HG02884 (cell line): ENCODE measurements around the gene LARGE1.
"Not testable (repeated sequence)": the region's sequence is repeated elsewhere in the genome, so short reads cannot be mapped to it uniquely, and the experiment has no call there.

Experiments
- ATAC-seq: cut with Tn5 transposase; IDR thresholded peaks from one replicate; pipeline ENCODE4 v1.9.1; 2021; ENCODE audit warnings: mild to moderate bottlenecking, moderate library complexity; ENCODE audit not compliant: unreplicated experiment

The LARGE1 gene

DNA sequence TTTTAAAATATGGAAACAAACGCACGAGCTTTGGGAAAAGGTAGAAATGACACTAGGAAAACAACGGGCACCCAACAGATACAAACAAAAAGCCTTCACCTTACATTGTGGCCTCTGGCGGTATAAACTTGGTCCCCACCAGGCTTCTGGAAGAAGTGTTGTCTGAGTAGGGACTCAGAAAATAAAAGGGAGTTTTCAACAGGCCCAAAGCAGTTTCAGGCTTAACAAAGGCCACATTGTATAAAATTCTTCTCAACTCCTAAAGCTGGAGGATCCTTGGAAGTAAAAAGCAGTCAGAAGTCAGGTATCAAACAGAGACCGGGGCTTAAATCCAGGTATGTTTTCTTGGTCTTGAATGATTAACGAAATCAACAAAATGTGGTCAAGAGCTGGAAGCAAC, 61.0 kb downstream of the LARGE1 start:
- ATAC-seq, result no peak

DNA sequence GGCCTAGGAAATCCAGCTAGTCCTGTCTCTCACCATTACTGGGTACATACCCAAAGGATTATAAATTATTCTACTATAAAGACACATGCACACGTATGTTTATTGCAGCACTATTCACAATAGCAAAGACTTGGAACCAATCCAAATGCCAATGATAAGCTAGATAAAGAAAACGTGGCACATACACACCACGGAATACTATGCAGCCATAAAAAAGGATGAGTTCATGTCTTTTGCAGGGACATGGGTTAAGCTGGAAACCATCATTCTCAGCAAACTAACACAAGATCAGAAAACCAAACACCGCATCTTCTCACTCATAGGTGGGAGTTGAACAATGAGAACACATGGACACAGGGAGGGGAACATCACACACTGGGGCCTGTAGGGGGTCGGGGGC, 61.6 kb downstream of the LARGE1 start:
- ATAC-seq, result not testable (repeated sequence)

DNA sequence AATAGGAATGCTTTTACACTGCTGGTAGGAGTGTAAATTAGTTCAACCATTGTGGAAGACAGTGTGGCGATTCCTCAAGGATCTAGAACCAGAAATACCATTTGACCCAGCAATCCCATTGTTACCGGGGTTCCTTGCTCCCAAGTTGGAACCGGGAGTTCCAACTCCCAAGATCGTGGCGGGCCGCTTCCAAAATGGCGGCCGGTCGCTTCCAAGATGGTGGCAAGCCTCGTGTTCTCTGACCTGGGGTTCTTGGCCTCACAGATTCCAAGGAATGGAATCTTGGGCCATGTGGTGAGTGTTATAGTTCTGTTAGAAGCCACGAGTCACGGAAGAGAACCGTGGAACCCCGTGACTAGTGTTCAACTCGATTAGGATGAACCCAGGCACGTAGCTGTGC, 62.5 kb downstream of the LARGE1 start:
- ATAC-seq, result not testable (repeated sequence)

DNA sequence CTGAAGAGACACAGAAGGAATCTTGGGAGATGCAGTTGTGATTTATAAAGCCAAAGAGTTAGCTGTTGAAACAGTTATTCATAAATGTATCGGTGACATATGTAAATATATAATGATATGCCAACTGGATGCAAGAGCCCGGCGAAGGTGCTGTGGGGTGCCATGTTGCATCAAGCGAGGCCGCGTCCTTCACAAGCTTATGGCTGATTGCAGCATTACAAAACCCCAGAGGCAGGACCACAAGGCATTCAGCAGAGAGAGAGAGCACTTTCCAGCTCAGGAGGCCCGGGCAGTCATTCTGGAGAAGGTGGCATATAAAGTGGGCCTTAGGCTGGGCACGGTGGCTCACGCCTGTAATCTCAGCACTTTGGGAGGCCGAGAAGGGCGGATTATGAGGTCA, 65.6 kb downstream of the LARGE1 start:
- no peak for ATAC-seq

DNA sequence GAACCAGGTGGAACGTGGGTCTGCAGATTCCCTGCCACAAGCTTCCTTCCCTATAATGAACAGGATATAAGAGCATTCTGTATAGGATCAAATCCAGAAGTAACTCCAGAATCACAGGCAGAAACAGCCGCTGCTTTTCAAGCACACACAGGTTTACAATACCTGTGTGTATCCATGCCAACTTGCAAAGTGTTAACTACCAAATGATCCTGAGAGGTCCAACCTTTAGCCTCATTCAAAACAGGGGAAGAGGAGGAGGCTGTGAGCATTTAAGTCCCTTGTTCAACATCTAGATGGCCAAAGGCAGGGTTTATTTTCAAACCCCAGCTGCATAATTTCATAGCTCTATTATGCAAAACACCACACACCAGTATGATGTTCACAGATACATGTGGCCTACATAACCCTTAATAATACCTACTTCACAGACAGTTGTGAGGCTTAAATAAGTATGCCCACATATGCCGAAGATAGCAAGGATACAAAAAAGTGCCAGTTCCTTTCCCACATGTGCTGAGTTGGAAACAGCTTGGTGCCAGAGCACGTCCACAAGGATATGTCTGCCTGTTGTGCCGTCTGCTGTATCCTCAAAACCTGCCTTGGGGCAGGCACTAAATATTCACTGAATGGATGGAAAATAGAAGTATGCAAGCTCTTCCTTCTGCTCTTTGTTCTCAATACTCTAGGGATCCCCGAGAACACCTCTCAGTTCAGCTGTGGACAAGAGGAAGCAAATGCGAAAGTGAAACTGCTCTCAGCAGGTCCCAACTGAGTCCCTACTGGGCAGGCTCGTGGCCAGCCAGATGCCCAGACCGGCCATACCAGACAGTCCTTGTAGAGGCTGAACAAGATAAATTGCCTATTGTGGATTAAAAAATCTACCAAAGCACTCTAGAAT, 66.8 kb downstream of the LARGE1 start:
- ATAC-seq, result peak; percentile 69

DNA sequence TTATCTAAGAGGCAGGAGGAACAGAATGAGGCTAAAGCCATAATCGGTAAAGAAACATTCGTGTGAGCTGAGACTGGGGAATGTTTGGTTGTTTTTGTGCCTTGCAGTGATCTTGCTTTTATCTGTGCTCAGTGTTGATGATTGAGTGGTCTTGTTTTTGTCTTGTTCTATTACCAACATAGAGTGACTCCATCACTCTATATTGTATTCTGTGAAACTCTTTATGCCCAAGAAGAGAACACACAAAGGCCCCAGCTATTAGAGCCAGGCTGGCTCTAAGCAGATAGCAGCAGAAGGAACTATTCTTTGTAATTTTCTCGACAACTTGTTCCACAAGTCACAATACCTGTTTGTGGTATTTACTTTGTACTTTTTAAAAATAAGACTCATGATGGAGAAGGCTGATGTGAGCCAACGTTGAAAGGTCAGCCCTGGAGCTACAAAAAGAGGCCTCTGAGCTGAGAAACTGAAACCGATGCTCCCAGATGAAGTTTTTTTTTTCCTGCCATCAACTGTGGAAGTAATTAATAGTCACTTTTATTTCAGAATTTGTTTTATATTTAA, 68.4 kb downstream of the LARGE1 start:
- ATAC-seq, result no peak

DNA sequence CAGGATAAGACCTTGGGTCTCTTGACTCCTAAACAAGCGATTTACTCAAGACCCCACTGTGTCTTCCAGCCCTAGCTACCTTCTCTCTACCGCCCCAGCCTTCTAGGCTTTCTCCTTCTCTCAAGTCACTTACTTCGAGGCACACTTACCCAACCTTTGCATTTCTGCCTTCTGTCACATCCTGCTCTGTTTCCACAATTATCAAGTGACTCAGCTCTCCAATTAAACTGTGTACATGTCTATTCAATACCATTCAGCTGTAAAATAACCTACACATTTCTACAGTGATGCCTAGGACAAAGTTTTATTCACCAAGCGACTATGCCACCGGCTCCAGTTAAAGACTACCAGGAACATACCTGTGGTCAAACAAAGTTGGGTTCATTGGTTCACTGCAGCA, 69.0 kb downstream of the LARGE1 start:
- ATAC-seq, result no peak

DNA sequence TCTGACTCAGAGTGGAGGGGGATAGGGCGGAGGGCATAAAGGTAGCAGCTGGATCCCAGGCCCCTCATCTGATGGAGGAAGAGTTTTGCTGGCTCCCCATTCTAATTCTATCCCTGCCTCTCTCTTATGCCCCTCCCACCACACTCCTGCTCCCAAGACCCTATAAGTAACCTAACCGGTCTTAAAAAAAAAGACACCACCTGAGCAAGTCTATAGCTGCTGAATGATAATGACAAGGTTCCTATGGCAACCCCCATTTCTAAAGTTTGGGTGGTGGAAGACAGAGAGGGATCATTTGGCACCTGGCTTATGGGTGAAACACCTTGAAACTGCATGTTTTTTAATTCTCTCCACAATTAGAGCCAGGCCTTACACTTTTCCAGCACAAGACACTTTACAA, 69.6 kb downstream of the LARGE1 start:
- no peak for ATAC-seq

DNA sequence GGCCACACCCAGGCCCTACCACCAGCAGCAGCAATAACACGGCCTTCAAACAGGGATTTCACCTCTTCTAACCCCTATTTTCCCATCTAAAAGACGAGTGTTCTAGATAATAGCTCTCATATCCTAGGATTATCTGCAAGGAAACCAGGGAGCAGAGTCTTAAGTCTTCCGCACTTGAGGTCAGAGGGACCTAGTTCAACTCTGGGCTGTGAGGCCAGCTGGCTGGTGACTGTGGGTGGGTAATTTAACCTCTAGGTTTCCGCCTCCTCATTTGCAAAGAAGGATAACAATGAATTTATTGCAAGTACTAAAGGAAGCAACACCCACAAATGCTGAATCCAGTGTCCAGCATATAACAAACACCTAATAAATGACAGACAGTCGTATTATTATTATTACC, 70.1 kb downstream of the LARGE1 start:
- ATAC-seq, result no peak

DNA sequence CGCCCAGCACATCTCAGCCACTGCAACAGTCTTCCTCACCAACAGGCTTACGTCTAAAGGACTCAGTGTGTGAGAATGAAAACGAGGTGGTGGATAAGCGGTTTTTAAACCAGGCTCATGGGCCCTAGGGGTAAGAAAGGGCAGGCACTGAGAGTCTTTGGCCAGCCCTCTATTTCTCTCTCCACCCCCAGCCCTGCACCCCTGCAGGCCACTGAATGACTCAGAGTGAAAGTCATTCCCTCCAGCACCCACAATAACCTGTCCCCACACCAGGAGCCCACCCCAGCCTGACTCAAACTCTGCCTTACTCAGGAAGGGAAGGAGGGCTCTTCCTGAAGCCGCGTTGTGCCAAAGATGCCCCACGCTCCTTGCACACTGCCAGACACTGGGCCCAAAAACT, 72.0 kb downstream of the LARGE1 start:
- no peak for ATAC-seq

DNA sequence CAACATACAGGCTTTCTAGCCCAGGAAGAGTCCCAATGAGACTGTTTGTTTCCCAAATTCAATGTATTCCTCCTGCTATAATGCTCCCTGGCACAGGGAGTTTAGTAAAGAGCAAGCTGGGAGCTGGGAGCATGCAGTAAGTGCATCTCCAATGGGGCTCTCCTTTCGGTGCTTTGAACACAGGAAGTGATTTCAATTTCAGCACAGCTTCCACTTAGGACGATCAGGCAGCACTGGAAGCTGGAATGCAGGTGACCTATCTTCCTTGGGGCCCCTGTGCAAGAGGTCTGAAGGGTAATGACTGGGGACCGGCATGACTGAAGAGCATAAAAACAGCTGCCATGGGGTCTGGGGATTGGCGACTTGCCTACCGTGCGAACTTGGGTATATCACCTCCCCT, 76.0 kb downstream of the LARGE1 start:
- ATAC-seq, result no peak

DNA sequence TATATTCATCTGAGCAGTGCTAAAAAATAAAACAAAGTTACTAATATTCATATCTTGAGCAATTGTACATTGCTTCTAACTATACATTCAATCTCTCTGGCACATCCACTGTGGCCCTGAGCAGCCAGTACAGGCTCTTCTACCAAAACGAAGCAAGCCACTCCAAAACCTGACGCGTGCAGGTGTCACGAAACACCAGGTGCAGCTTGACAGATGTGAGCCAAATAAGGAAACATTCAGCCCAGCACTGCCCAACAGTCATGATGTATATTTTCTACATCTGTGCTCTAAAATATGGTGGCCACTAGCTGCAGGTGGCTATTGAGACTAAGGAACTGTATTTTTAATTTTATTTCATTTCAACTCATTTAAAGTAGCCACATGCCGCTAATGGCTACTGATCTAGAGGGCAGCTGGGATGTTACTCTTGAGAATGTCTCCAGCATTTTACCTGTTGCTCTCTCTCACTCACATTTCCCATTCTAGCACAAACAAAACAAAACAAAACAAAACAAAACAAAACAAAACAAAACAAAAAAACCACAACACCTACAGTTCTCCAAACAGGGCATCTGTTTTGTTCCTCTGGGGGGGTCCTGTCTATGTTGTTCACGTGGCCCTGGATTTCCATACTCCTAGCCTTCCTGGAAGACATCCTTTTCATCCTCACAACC, 77.7 kb downstream of the LARGE1 start:
- peak; percentile 59 for ATAC-seq

DNA sequence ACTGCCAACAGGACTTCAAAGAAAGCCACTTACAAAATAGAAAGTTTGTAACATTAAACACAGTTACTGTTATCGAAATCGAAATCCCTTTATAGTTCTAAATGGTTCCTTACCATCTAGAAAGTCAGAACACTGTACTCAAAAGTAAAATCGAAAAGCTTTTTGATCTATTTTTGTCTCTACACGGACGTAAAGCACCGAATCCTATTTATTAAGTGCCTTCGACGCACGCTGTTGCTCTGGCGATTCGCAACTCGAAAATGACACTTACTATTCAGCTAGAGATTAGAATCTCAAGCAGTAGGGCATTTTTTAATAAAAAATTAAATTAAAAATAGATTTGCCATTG, 78.3 kb downstream of the LARGE1 start:
- peak; percentile 63 for ATAC-seq

DNA sequence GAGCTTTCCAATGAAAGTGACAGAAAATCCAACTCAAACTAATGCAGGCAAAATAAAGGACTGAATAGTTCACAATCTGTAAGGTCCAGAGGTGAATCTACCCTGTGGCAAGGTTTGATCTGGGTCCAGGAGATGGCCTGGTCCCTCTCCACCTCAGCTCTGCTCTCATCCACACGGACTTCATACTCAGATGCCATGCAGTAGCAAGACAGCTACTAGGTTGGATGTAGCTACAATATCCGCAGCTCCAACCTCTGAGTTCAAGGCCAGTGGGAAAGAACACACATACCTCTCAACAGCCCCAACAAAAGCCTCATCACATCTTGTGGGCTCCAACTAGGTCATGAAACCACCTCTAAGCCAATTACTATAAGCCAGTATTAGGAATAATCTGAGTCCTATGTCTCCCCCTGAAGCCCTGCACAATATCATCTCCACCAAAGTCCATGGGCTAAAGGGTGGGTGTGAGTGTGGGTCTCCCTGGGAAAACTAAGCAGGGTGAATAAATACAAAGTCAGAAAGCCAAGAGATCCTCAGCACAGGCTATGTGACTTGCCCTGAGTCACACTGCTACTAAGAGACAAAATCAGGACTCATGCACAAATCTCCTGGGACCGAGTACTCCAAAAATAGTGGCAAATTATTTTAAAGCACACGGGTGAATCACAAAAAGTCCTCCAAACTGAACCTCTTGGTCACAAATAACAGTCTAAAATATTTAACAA, 78.8 kb downstream of the LARGE1 start:
- peak; percentile 43 for ATAC-seq

DNA sequence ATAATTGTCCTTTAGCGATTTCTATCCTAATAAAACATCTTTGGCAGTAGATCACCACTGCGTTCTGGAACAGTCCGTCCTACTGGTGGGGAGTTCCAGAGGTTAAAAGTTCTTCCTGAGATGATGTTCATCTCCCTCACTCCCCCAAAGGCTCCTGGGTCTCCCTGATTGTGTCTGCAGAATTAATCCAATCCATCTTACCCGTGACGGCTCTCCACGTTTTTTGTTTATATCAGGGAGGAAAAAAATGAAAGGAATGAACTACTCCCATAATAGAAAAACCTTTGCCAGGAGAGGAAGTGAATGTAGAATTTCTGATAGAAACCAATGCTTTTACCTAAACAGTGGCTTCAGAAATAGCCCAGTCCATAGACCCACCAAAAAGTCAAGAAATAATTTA, 81.6 kb downstream of the LARGE1 start:
- ATAC-seq, result no peak

DNA sequence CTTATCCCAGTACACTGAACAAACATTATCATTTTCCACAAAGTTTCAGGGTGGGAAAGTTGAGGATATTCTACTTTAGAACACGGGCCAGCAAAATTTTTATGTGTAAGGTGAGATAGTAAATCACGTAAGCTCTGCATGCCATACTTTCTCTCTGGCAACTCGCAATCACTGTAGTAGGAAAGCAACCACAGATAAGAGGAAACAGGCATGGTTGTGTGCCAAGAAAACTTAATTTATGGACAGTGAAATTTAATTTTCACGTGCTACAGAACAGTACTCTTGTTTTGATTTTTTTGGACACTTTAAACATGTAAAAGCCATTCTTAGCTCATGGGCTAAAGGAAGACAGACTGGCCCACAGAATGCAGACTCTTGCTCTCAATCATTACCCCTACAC, 82.5 kb downstream of the LARGE1 start:
- ATAC-seq, result no peak

DNA sequence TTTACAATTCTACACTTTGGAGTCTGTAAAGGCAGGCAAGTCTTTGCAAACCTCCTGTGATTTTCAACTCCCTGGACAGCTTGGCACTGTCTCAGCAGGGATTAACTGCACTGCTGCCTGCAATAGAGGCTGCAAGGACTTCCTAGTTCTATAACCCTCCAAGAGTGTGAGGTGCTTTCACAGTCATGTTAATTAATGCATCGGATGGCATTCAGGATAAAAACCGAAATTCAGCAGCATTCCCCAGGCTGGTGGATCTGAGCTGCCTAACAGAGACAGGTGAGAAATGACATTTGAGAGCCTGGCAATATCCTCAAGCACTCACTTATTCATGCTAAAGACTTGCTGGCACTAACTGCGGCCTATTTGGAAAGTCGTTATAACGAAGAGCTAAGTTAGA, 85.0 kb downstream of the LARGE1 start:
- no peak for ATAC-seq

DNA sequence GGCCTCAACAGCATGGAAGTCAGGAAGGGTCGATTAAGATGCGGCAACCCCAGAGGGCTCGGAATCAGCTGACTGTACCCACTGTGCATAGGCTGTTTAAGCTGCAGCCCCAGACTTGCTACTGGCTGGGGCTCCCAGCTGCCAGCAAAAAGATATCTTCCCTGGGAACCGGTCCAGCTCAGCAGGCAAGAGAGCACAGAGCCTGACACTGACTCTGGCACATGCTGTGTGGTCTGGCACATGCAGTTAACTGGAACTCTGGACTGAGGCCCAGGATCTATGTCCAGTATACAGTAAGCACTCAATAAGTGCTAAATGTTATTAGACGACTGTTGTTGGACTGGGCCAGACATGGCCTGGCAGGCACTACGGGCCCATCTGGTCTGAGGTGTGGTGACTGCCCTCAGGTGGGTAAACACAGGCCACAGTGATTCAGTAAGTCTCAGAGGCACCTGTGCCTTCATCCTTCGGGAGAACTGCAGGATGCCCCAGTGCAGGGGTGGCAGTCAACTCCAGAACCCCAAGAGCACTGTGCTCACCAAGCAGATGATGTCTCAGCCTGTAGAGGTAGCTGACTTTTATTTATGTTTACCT, 87.6 kb downstream of the LARGE1 start:
- no peak for ATAC-seq

DNA sequence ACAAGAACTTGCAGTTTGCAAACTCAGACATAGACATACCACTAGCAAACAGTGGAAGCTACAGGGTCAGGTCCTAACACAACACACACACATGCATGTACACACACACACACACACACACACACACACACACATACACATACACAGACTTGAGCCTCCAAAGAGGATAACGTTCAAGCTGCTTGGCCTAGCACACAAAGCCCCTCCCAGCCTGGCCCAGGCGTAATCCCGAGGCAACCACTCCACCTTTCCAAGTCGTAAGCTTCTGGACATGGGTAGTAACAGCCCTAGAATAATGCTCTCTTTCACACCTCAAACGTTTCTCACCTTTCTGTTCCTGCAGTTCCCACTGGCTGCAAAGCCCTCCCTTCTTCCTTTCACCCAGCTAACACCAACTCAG, 88.6 kb downstream of the LARGE1 start:
- no peak for ATAC-seq

DNA sequence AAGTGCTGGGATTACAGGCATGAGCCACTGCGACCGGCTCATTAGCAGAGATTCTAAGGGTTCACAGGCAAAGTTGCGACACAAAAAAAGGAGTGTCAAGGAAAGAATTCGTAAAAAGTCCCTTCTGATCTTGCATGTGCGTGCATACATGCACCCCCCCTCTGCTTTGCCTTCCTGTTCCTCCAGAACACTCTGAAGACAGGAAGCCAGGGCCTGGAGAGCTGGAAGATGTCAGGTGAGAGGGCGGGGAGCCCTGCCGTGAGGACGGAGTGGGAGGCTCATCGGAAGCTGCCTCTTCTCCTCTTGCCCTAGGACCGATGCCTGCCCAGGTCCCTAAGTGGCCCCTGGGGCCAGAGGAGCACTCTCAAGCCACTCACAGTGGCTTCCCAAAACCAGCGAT, 89.1 kb downstream of the LARGE1 start:
- no peak for ATAC-seq
